DMS79 treated with DMSO at 0.1 percent for 48 hours (cell line): Measurements from ENCODE around the gene SMARCAL1.

Experiments used
- DNase-seq: peaks from one replicate; lab custom pipeline; 2025; lab: John Stamatoyannopoulos, UW

The SMARCAL1 gene

DNA sequence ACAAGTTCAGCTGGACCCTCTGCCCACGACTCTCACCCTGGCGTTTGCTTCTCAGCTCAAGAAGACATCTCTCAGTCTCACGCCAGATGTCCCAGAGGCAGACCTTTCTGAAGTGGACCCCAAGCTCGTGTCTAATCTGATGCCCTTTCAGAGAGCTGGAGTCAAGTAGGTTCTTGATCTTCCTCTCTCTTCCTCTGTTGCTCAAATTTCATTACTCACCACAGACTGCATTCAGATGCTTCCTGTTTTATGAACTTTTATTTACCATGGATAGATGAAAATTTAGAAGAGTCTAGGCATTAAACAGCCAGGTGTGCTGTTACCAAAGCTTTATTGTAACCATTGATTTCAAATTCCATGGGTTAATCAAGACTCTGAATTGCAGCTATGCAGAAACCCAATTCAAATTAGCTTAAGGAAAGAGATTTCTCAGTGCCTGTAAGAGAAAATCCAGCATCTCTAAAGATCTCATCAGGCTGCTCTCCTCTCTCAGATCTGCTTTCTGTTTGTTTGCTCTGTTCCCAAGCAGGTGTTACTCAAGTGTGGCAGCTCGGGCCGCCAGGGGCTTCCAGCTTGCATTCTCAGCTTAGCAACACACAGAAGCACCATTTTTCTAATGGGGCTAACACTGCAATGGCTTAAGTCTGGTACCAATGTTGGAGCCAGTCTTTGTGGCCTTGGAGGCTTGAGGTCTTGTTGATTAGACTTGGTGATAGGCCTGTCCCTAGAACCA, 16.5 kb downstream of the SMARCAL1 start:
- DNase-seq, result peak; percentile 89

DNA sequence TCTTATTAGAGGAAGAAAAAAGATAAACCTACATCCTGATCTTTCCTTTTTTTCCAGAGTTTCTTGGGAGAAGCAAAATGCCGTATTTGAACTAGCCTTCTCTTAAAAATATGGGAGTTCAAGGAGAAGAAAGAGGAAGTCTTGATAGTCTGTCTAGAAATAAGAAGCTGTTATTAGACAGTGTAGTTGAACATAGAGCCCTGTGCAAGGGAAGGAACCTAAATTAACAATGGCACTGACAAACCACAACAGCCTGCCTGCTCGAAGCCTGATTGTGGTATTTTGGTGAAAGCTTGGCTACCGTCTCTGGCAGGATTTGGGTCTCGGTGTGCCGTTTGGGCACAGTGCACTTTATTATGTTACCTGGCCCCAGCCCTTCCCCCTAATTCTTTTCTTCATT, 17.1 kb downstream of the SMARCAL1 start:
- no peak for DNase-seq

DNA sequence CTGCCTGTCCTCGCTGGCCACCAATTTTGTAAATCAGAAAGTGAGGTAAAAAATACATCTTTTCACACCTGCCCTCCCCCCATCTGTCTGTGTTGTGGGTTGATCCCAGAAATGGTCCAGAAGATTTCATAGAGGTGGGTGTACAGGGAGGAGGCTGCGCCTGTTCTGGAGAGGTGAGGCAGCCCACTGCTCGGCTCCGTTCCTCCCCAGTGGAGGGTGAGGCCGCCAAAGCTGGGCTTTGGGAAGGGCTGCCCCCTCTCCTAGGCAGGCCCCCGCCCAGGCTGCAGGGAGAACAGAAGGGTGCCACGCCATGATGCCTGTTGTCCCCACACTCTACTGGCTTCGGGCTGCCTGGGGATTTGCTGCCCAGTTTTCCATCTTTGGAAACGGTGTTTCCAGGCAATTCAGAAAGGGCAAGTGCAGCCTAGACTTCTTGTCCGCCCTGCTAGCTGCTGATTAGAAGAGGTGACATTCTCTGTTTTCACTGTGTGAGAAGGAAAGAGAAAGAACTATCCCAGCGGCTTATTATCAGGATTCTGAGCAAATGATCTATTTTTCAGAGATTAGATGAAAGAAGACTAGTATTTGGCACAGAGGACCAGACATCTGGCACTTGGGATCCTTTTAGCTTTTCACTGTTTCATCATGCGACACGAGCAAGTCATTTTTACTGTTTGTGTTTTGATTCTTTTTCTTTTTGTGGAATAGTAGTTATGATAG, 18.7 kb downstream of the SMARCAL1 start:
- DNase-seq, result no peak

DNA sequence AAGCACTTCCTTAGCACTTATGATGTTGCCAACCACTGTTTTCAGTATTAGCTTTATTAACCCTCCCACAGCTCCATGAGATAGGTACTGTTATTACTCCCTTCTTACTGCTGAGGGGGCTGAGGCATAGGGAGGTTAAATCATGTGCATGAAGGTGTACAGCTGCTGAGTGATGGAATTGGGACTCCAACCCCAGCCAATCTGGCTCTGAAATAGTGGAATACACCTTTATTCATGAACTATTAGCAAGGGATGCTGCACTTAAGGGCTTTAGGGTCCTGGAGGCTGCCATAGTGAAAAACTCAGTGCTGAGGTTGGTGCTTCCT, 19.2 kb downstream of the SMARCAL1 start:
- no peak for DNase-seq

DNA sequence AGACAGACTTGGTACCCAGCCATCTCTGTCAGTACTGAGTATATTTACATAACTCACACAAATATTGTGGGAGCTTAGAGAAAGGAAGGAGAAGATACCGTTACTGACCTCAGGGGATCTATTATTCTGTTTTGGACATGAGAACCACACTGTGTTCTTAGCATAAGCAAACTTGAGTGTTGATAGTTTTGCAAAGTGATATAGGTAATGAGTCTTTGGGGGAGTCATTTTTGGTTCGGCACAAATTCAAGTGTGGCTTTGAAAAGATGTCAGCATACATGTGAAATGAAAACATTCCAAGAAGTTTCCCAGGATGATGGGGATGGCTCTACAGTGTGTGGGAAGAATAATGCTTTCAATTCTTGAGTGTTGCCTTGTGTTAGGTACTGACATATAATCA, 24.1 kb downstream of the SMARCAL1 start:
- no peak for DNase-seq

DNA sequence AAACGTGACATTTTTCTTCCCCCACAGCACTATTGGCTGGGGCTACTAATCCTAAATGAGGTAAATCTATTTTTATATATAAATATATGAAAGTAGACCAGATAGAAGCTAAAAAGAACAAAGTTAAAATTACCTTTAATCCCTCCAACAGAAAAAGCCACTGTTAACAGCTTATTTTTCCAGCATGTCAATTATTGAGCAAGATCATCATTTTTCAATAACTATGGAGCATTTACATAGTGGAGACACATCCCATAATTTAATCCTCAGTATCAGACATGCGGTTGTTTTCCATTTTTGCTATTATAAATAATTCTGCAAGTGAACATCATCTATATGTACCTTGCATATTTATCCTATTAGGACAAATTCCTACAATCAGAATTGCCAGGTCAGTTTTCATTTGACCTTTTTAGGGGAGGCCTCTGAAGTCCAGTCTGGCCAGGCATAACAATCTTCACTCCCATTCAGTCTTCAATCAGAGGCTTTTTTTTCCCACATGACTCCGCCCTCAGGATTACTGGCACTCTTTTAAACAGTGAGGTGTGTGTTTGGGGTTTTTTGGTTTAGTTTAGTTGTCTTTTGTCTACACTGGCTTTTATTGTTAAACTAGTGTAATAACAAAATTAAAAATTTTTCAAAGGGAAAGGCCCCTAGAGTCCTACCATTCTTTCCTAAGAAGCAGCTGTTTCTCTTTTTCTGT, 29.2 kb downstream of the SMARCAL1 start:
- no peak for DNase-seq

DNA sequence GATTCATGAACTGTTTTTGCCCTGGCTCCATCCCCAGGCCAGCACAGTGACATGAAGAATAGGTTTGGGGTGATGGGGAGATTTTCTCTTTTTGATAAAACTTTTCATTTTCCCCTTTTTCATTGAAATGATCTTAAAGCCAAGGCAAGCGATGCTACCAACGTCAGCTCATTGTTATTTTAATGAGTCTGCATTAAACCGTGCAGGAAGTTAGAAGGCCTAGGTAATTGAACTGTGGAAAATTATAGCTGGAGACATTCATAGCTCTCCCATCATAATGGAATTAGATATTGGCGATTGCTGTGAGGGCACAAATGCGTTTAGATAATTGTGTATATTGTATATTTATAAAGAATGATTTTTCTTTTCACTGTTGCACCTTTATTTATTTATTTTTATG, 33.2 kb downstream of the SMARCAL1 start:
- no peak for DNase-seq

DNA sequence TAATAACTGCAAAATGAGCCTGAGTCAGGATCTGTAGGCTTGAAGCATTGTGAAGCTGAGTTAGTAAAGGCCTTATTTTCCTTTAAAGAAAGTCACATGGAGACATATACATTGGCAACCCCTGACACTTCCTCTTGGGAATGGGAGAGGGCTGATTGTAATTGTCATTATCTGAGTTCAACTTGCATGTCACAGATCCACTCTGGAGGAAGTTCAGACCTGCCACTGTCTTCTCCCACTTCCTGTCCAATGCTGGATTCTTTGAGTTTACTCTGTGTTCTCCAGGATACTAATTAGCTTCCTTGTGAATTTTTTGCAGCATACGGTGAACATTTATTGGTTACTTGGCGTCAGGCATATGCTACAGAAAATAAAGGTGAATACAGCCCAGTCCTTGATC, 34.1 kb downstream of the SMARCAL1 start:
- DNase-seq, result no peak

DNA sequence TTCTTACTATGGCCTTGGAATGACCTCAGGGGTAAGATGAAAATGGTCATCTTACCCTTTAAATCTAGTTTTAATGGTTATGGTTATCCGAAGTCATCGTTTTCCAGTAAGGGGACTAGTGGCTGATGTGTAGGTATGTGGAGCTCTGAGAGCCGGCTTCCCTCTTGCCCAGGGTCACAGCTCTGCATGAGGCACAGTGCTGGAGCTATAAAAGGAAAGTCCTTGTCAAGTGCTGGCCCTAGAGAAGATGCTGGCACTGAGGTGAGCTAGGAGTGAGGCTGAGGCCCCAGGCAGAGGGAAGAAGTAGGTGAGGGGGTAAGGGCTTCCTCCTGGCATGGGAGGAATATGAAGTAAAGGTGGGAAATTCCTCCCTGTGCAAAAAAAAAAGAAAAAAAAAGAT, 35.0 kb downstream of the SMARCAL1 start:
- DNase-seq, result no peak

DNA sequence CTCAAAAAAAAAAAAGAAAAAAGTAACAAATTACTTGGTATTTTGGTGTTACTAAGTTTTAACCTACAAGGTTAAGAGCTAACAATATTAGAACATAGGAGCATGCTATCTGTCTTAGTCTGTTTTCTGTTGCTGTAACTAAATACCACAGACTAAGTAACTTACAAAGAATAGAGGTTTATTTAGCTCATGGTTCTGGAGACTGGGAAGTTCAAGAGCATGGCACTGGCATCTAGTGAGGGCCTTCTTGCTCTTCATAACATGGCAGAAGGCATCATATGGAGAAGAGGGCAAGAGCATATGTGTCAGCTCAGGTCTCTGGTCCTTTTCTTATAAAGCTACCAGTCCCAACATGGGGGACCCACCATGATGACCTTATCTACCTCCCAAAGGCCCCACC, 36.5 kb downstream of the SMARCAL1 start:
- no peak for DNase-seq

DNA sequence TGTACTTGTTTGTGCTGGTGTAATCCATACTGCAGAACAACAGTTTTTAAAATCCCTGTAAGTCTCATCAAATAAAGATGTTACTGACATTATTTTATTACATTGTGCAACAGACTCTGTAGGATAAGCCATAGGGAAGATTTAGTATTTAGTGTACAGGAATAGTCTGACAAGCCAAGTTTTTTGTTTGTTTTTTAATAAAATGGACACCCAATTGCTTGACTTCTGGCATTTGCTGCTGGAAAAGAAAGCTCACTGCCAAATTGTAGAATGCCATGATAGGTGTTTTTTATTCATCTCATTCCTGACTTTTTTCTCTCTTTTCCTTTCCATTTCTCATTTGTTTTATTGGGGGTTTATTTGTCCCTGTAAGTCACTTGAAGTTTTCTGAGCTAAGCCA, 38.1 kb downstream of the SMARCAL1 start:
- no peak for DNase-seq

DNA sequence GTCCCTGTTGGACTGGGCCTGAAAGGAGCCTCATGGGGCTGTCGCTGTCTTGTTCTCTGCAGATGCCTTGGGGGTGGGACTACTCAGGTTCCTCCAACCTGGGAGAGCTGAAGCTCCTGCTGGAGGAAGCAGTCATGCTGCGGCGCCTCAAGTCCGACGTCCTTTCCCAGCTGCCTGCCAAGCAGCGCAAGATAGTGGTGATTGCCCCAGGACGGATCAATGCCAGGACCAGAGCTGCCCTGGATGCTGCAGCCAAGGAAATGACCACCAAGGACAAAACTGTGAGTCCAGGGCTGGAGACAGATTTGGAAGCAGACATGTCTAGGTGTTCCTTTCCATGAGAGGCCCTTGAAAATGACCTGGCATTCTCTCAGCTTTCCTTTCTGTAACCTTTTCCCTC, 38.5 kb downstream of the SMARCAL1 start:
- no peak for DNase-seq

DNA sequence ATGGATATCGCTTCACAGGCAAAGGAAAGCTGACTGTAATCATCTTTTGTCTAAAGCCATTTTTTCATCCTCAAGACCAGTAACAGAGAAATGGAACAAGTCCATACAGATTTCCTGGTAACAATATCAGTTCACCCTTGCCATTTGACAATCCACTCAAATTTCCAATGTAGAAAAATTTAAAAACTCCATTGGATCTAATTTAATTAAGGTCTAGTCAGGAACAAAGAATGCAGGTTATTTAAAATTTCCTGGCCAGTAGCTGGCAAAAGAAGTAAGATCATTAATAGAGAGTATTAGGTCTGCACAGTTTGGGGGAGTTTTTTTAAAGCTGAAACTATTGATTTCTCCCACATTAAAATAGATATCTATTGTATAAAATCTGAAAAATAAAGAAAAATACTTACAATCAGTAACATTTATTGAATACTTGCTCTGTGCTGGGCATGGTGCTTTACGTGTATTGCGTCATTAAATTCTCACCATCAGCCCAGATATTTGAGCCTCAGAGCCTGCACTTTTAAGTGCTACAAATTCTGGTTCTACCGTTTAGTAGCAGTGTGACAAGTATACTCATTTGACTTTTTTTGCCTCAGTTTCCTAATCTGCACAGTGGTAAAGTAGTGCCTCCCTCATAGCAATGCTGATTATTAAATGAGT, 41.8 kb downstream of the SMARCAL1 start:
- DNase-seq, result no peak

DNA sequence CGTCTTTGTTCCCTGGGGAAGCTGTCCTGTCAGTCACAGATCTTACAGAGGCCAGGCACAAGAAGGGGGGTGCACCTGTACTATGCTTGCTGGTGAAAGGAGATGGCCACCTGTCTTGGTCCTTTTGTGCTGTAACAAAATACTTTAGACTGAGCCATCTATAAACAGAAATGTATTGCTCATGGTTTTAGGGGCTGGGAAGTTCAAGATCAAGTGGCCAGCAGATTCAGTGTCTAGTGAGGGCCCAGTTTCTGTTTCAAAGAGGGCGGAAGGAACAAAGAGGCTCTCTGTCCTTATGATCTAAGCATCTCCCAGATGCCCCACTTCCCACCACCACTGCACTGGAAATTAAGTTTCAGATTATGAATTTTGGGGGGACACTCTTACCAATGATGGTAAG, 50.9 kb downstream of the SMARCAL1 start:
- DNase-seq, result no peak

DNA sequence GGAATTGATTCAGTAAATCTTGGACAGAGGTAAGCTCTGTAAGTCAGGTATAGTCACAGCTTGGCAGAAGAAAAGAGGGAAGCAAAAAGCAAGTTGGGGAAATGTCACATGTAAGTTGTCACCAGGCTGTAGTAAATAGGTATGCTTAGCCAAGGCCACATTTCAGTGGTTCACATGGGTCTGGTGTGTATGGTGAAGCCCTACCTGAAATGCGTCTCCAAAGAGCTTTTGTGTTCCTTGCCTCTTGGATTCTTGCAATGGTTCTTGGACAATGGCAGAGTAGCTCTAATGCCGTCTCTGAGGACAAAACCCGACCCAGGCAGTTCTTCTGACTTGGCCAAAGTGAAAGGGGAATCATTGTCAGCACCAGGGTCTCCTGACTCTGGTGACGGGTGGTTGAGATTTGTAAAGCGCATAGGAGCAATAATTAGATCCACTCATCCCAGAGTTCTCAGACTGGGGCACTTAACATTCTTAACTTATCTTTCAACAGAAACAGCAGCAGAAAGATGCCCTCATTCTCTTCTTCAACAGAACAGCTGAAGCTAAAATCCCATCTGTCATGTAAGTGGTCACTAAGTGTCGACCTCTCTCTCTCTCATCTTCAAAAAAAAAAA, 51.9 kb downstream of the SMARCAL1 start:
- peak; percentile 20 for DNase-seq

DNA sequence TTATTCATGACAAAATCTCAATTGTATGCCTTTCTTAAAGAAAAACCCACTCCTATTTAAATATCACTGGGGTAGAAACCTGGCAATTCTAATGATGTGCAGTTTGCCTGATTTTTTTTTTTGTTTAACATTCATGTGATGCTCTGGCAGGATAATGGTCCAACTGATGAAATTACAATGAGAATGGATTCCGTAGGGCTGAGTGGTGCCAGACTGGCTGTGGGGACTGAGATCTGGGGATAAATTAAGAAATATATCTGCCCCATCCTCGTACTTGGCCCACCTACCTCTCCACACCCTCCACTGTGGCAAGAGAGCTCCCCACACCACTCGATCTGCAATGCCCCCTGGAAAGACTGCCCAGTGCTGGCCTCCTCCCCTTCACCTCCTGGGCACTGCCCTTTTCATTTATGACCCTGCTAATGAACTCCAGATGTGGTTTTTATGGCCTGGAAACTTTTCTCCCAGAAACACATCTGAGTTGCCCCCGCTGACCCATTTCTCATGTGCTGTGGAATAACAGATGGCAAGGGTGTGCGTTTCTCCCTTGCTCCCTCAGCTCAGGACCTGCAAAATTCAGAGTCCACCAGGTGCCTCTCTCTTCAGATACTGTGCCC, 53.4 kb downstream of the SMARCAL1 start:
- no peak for DNase-seq

DNA sequence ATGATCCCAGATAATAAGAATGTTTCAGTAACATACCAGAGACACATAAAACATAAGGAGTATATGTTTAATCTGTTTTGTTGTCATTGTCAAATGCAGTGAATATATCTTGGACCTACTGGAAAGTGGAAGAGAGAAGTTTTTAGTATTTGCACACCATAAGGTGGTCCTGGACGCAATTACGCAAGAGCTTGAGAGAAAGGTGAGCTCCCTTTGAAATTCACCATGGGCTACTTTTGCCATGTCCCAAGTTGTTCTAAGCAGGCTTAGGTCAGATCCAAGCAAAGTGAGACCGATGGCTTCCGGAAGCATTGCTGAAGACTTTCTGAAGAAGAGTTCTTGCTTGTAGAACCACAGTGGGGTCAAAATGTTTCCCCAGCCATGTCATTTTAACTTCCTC, 55.6 kb downstream of the SMARCAL1 start:
- no peak for DNase-seq

DNA sequence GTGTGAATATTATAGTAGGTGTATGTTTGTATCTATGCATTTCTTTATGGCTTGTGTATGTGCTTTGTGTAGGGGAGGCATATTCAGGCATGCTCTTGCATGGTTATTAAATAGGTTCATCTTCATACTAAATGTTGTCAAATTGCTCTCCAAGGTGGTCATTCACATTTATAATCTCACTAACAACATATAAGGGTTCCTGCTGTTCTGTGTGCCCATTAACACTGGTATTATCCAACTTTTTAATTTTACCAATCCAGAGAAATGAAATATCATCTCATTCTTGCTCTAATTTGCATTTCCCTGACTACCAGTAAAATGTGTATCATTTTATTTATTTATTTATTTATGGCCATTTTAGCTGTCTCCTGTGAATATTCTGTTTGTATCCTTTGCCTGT, 57.4 kb downstream of the SMARCAL1 start:
- DNase-seq, result no peak

DNA sequence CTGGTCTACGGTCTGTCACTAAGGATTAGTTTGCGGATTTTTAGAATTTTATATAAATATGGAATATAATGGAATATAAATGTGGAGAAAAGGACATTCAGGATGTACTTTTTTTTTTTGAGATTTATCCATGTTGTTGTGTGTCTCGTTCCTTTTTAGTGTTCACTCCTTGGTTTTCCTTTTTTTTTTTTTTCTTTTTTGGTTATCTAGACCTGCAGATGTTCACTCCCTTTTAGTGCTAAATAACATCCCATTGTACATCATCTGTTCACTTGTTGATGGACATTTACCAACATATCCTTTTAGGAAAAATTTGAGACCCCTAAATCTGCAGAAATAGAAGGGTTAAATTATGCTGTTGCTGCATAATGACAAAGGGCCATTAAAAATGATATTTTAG, 60.9 kb downstream of the SMARCAL1 start:
- no peak for DNase-seq

DNA sequence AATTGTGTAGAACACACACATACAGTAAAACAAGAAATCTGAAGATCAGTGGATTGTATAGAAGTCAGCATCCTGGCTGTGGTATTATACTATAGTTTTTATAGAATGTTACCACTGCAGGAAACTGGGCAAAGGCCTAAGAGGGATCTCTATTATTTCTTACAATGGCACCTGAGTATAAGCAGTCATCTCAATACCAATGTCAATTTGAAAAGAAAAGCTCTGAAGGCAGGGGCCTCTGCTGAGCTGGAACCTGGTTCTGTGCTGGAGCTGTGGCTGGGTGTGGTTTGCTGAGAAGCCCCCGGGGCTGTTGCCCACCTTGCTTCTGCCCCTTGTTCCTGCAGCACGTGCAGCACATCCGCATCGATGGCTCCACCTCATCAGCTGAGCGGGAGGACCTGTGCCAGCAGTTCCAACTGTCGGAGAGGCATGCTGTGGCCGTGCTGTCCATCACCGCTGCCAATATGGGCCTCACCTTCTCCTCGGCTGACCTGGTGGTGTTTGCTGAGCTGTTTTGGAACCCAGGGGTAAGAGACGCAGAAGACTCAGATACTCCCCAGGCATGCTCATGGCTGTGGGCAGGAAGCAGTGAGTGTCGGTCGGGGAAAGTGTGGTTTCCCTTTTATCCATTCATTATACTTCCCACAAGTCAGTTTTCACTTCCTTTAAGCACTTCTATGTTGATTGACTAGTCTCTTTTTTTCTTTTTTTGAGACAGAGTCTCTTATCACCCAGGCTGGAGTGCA, 62.8 kb downstream of the SMARCAL1 start:
- DNase-seq, result no peak

DNA sequence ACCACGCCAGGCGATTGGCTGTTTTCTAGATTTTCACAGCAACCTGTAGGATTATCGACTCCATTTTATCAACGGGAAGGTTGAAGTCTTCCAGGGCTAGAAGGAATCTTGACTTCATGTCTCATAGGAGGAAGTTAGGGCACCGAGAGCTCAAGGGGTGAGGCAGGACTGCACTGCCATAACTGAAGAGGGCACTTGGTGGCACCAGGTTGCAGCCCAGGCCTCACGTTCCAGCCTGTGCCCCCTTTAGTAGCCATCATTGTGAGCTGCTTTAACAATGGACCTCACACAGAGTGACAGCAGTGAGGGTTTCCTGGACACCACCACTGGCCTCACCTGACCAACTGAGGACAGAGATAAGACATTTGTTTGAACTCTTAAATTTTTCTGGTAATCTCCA, 63.5 kb downstream of the SMARCAL1 start:
- DNase-seq, result no peak
